ENCODE measurements around the gene TMEM178B.

DNA sequence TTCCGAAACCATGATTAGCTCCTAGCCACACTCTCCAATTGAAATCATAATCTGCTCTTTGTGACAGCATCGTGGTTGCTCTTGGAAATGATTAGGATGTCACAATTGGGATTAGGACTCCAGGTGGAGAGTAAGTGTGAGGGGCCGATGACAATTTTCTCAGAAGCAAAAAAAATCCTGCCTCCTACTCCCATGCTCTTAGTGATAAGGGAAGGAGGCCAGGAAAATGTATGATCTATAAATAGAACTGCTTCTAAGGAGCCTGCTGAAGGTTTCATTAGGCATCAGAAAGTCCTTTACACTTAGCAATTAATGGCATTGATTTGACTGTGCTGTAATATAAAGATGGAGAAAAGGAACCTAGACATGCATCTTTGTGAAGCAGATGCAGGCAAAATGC, 251.0 kb downstream of the TMEM178B start:
- TF ChIP-seq FOXP2 (optimal IDR thresholded peaks at IDR 0.05; ENCODE audit: control extremely low read depth, extremely low read length, insufficient read depth) (no peak), EZH2 (IDR thresholded peaks at IDR 0.05) (no peak), POLR2AphosphoS5 (IDR thresholded peaks at IDR 0.05; ENCODE audit: borderline replicate concordance, low read depth, low read length) (no peak)
